OCI-LY1 (cell line): ENCODE data around the gene CSDE1.
"Not testable (repeated sequence)": the region's sequence is repeated elsewhere in the genome, so short reads cannot be mapped to it uniquely, and the experiment has no call there.

Source experiments
- H2AFZ ChIP-seq: fragments of 200-600 bp; sonication (generic), shearing (Covaris generic); 2 replicates; pipeline ENCODE4 v1.6.0; 2014; ENCODE audit warnings: antibody characterized with exemption, mild to moderate bottlenecking, low read length
- H3F3A ChIP-seq: fragments of 200-600 bp; sonication (generic), shearing (Covaris generic); 2 replicates; pipeline ENCODE4 v1.6.0; 2014; ENCODE audit warnings: mild to moderate bottlenecking, antibody characterized with exemption, low read length, moderate library complexity; ENCODE audit not compliant: insufficient read depth
- H3K27ac ChIP-seq: fragments of 200-600 bp; sonication (generic); 2 replicates; pipeline ENCODE4 v1.5.1; 2014; ENCODE audit warnings: low read length, mixed run types, mild to moderate bottlenecking, low read depth; ENCODE audit not compliant: poor library complexity, severe bottlenecking
- H3K27me3 ChIP-seq: fragments of 200-600 bp; sonication (generic); 2 replicates; pipeline ENCODE4 v1.6.0; 2014; ENCODE audit warnings: antibody characterized with exemption, mild to moderate bottlenecking, low read length, moderate library complexity; ENCODE audit not compliant: insufficient read depth
- H3K36me3 ChIP-seq: fragments of 200-600 bp; sonication (generic); 2 replicates; pipeline ENCODE4 v1.6.1; 2014; ENCODE audit warnings: mild to moderate bottlenecking, antibody characterized with exemption, low read length, moderate library complexity, mixed read lengths; ENCODE audit not compliant: insufficient read depth
- H3K4me1 ChIP-seq: fragments of 200-600 bp; sonication (generic); 2 replicates; pipeline ENCODE4 v1.5.1; 2014; ENCODE audit warnings: mild to moderate bottlenecking, low read length, moderate library complexity; ENCODE audit not compliant: insufficient read depth, severe bottlenecking
- H3K4me2 ChIP-seq: fragments of 200-600 bp; sonication (generic), shearing (Covaris generic); 2 replicates; pipeline ENCODE4 v1.6.1; 2014; ENCODE audit warnings: low read length
- H3K4me3 ChIP-seq: fragments of 200-600 bp; sonication (generic); 2 replicates; pipeline ENCODE4 v1.5.1; 2014; ENCODE audit warnings: low read length, low read depth, mild to moderate bottlenecking, mixed read lengths; ENCODE audit not compliant: poor library complexity, severe bottlenecking
- H3K79me2 ChIP-seq: fragments of 200-600 bp; shearing (Covaris generic); 2 replicates; pipeline ENCODE4 v1.6.1; 2016; ENCODE audit warnings: mixed run types, low read length, mixed read lengths; ENCODE audit not compliant: insufficient read depth
- H3K9ac ChIP-seq: fragments of 200-600 bp; sonication (generic), shearing (Covaris generic); 2 replicates; pipeline ENCODE4 v1.6.1; 2014; ENCODE audit warnings: mild to moderate bottlenecking, low read length, mixed read lengths
- H3K9me2 ChIP-seq: fragments of 200-600 bp; sonication (generic), shearing (Covaris generic); 2 replicates; pipeline ENCODE4 v1.6.1; 2014; ENCODE audit warnings: low read depth, mild to moderate bottlenecking, low read length, mixed read lengths
- H3K9me3 ChIP-seq: fragments of 200-600 bp; shearing (Covaris generic); 2 replicates; pipeline ENCODE4 v1.6.1; 2014; ENCODE audit warnings: low read length, mixed read lengths
- H4K20me1 ChIP-seq: fragments of 200-600 bp; sonication (generic), shearing (Covaris generic); 2 replicates; pipeline ENCODE4 v1.6.0; 2016; ENCODE audit warnings: mild to moderate bottlenecking, low read length; ENCODE audit not compliant: insufficient read depth
- EZH2 ChIP-seq: fragments of 200-600 bp; sonication (generic), shearing (Covaris generic); IDR thresholded peaks from 2 replicates; pipeline ENCODE4 v1.8.0; 2017; ENCODE audit warnings: borderline replicate concordance, mixed run types, mild to moderate bottlenecking, antibody characterized with exemption, low read length, moderate library complexity, mixed read lengths
- TF ChIP-seq, protein P1 (sequence below): fragments of 200-600 bp; sonication (generic), shearing (Covaris generic); IDR thresholded peaks from 2 replicates; pipeline ENCODE4 v1.5.1; 2017; ENCODE audit warnings: mild to moderate bottlenecking, antibody characterized with exemption, low read length, moderate library complexity, mixed read lengths

CSDE1 gene

DNA sequence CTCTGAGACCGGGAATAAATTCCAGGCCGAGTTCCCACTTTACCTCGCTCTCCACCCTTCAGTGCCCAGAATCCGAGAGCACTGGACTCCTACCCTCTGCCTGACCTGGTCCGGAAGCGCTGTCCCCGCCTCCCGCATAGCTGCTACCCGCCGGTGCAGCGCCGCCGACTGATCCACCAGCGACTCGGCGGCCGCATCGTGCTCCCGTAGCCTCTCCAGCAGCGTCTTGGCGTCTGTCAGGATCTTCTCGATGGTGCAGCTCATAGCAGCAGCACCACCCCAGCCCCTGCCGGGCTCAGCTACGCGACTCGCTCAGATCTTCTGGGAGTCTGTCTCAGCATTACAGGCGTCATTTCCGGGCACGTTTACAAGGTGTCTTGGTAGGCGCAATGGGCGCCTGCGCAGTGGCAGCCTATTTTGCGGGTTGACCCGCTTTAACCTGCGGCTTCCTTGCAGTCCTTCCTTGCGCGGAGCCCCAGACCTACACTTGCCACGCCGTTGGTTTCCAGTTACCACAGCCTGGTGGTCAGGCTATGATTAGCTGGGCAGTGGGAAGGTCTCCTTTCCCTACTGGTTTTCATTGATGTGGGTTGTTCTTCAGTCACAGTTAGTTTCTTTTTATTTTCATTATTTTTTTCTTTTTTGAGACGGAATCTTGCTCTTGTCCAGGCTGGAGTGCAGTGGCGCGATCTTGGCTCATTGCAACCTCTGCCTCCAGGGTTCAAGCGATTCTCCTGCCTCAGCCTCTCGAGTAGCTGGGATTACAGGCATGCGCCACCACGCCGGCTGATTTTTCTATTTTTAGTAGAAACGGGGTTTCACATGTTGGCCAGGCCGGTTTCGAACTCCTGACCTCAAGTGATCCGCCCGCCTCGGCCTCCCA lies 22.8 kb upstream of the CSDE1 start, which contains the start of gene SIKE1:
SIKE1 (minus strand) TSS at position 342 of the 883 bp plus-strand sequence; CDS start at position 264, 78 bp downstream.
- Histone ChIP-seq H3K79me2 (peaks cover 14% of the 10 kb centered on the region), H3K9ac (peak within 1 kb of the TSS; percentile 92), H3K4me3 (peak within 1 kb of the TSS; percentile 96), H3K4me1 (peaks cover 16% of the 10 kb centered on the region), H2AFZ (0 out of 2 replicates have a peak within 1 kb of the TSS, but pooled peaks have one; percentile 6), H3K9me2 (no peaks in the 10 kb centered on the region), H3K27ac (peak within 1 kb of the TSS; percentile 55), H3K4me2 (peak within 1 kb of the TSS; percentile 93), H3K9me3 (no peaks in the 10 kb centered on the region), H4K20me1 (no peaks in the 10 kb centered on the region), H3F3A (no peaks in the 10 kb centered on the region), H3K27me3 (no peaks in the 10 kb centered on the region), H3K36me3 (peaks cover 29% of the 10 kb centered on the region)
- TF ChIP-seq, protein P1, sequence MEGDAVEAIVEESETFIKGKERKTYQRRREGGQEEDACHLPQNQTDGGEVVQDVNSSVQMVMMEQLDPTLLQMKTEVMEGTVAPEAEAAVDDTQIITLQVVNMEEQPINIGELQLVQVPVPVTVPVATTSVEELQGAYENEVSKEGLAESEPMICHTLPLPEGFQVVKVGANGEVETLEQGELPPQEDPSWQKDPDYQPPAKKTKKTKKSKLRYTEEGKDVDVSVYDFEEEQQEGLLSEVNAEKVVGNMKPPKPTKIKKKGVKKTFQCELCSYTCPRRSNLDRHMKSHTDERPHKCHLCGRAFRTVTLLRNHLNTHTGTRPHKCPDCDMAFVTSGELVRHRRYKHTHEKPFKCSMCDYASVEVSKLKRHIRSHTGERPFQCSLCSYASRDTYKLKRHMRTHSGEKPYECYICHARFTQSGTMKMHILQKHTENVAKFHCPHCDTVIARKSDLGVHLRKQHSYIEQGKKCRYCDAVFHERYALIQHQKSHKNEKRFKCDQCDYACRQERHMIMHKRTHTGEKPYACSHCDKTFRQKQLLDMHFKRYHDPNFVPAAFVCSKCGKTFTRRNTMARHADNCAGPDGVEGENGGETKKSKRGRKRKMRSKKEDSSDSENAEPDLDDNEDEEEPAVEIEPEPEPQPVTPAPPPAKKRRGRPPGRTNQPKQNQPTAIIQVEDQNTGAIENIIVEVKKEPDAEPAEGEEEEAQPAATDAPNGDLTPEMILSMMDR: no peak
- no peak for TF ChIP-seq EZH2

DNA sequence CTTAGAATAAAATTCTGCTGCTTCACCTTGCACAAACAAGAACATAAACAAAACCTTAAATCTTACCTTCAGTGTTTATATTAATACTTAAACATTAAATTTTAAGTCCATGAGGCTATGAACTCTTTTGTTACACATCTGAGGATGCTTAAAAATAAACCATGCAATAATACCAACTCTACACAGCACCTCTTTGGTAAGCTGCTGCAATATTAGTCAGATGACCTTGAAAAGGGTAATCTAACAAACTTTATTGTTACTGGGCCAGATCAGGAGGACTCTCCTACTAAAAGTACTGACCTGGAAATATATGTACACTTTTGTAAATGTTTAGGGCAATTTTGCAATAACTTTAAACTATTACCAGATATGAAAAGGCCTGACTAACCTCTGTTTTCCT lies 21.9 kb upstream of the CSDE1 start:
- Histone ChIP-seq H3K9me2 (no peaks in the 10 kb centered on the region), H3K27me3 (no peaks in the 10 kb centered on the region), H3K9me3 (no peaks in the 10 kb centered on the region), H3K9ac (peak overlapping the region; percentile 92), H3K79me2 (peaks cover 14% of the 10 kb centered on the region), H3K4me2 (peak overlapping the region; percentile 93), H3K4me1 (peaks cover 16% of the 10 kb centered on the region), H3K27ac (peak overlapping the region; percentile 55), H3F3A (no peaks in the 10 kb centered on the region), H3K36me3 (peaks cover 38% of the 10 kb centered on the region), H4K20me1 (no peaks in the 10 kb centered on the region), H2AFZ (no peak overlapping the region), H3K4me3 (peak overlapping the region; percentile 96)
- TF ChIP-seq, protein P1: no peak
- no peak for TF ChIP-seq EZH2

DNA sequence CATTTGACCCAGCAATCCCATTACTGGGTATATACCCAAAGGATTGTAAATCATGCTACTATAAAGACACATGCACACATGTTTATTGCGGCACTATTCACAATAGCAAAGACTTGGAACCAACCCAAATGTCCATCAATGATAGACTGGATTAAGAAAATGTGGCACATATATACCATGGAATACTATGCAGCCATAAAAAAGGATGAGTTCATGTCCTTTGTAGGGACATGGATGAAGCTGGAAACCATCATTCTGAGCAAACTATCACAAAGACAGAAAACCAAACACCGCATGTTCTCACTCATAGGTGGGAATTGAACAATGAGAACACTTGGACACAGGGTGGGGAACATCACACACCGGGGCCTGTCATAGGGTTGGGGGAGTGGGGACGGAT lies 18.9 kb upstream of the CSDE1 start:
- H3K27me3 ChIP-seq, H2AFZ ChIP-seq, H3K27ac ChIP-seq, H3K4me2 ChIP-seq, H3K9me2 ChIP-seq, H3K9ac ChIP-seq, H4K20me1 ChIP-seq, H3K4me3 ChIP-seq, H3F3A ChIP-seq, H3K9me3 ChIP-seq: not testable (repeated sequence)
- peaks cover 65% of the 10 kb centered on the region for H3K36me3 ChIP-seq
- H3K4me1 ChIP-seq: peaks cover 16% of the 10 kb centered on the region
- H3K79me2 ChIP-seq: peaks cover 14% of the 10 kb centered on the region
